SK-N-SH (cell line): Measurements from ENCODE around the gene KEL. TPM values are rescaled to one million over a fixed set of nuclear protein-coding genes. Genes with fewer than 3 reads are reported as not detected.

Experiments used
- CTCF ChIA-PET: fragments of 300-600, 350-600 bp; formaldehyde crosslinking; extraction: SDS; loops from one replicate; lab custom pipeline; 2021; lab: Yijun Ruan, JAX
- POLR2A ChIA-PET: fragments of 350-600 bp; sonication (Branson Sonifier 250); formaldehyde crosslinking; extraction: SDS; loops from one replicate; lab custom pipeline; 2020; ENCODE audit warnings: antibody characterized with exemption, inconsistent platforms; lab: Yijun Ruan, JAX
- DNase-seq: peaks from one replicate; pipeline ENCODE4 v3.0.0; 2012
- H2AFZ ChIP-seq: fragments of 200-600 bp; sonication (generic); 2 replicates; pipeline ENCODE4 v1.8.1; 2016; ENCODE audit warnings: antibody characterized with exemption, mild to moderate bottlenecking, low read depth
- H3F3A ChIP-seq: fragments of 200-600 bp; sonication (generic); replicated peaks from 2 replicates; pipeline ENCODE3; 2016; ENCODE audit warnings: antibody characterized with exemption, mild to moderate bottlenecking; ENCODE audit not compliant: insufficient read depth
- H3K27ac ChIP-seq, 2 experiments: fragments of 200-500 bp in 1 of 2; fragments of 200-600 bp in 1 of 2; sonication (Bioruptor generic) in 1 of 2; sonication (generic), shearing (Covaris generic) in 1 of 2; 2 replicates each; pipeline versions ENCODE4 v1.5.1 to v1.6.1; 2014 to 2016; ENCODE audit warnings: low read depth in 2 of 2, inconsistent platforms in 1 of 2, low read length in 1 of 2, mild to moderate bottlenecking in 1 of 2, mixed read lengths in 1 of 2
- H3K27me3 ChIP-seq: fragments of 200-600 bp; sonication (generic), shearing (Covaris generic); 2 replicates; pipeline ENCODE4 v1.6.1; 2016; ENCODE audit warnings: mixed run types; ENCODE audit not compliant: insufficient read depth
- H3K36me3 ChIP-seq, 2 experiments: fragments of 200-500 bp in 1 of 2; fragments of 200-600 bp in 1 of 2; sonication (Bioruptor generic) in 1 of 2; sonication (generic) in 1 of 2; replicated peaks in 1 of 2; 2 replicates each; pipeline versions ENCODE3 to v1.5.1; 2014 to 2016; ENCODE audit warnings: low read length in 1 of 2, mild to moderate bottlenecking in 1 of 2; ENCODE audit not compliant: insufficient read depth in 2 of 2, control insufficient read depth in 1 of 2
- H3K4me1 ChIP-seq, 2 experiments: fragments of 200-500 bp in 1 of 2; fragments of 200-600 bp in 1 of 2; sonication (Bioruptor generic) in 1 of 2; sonication (generic), shearing (Covaris generic) in 1 of 2; 2 replicates each; pipeline versions ENCODE4 v1.5.1 to v1.6.1; 2014 to 2016; ENCODE audit warnings: low read depth in 1 of 2, low read length in 1 of 2, mixed run types in 1 of 2; ENCODE audit not compliant: insufficient read depth in 2 of 2, control insufficient read depth in 1 of 2
- H3K4me2 ChIP-seq: fragments of 200-600 bp; sonication (generic), shearing (Covaris generic); 2 replicates; pipeline ENCODE4 v1.6.1; 2017; ENCODE audit warnings: mixed run types
- H3K4me3 ChIP-seq, 2 experiments: fragments of 200-500 bp in 1 of 2; fragments of 200-600 bp in 1 of 2; sonication (Bioruptor generic) in 1 of 2; sonication (generic), shearing (Covaris generic) in 1 of 2; 2 replicates each; pipeline versions ENCODE4 v1.5.1 to v1.8.1; 2014 to 2016; ENCODE audit warnings: low read depth in 2 of 2, inconsistent platforms in 1 of 2, low read length in 1 of 2, mild to moderate bottlenecking in 1 of 2, mixed read lengths in 1 of 2, moderate library complexity in 1 of 2
- H3K79me2 ChIP-seq: fragments of 200-600 bp; sonication (generic); 2 replicates; pipeline ENCODE4 v1.8.1; 2017; ENCODE audit warnings: mild to moderate bottlenecking; ENCODE audit not compliant: insufficient read depth
- H3K9ac ChIP-seq: fragments of 200-600 bp; sonication (generic); 2 replicates; pipeline ENCODE4 v1.6.1; 2017; ENCODE audit warnings: mixed run types
- H3K9me2 ChIP-seq: fragments of 200-600 bp; sonication (generic); 2 replicates; pipeline ENCODE4 v1.6.1; 2017; ENCODE audit warnings: mixed run types
- H3K9me3 ChIP-seq: fragments of 200-600 bp; sonication (generic); 2 replicates; pipeline ENCODE4 v1.6.1; 2017; ENCODE audit warnings: mixed run types, mild to moderate bottlenecking, moderate library complexity
- H4K20me1 ChIP-seq: fragments of 200-600 bp; sonication (generic); 2 replicates; pipeline ENCODE4 v1.6.1; 2017; ENCODE audit warnings: mild to moderate bottlenecking, mixed run types; ENCODE audit not compliant: insufficient read depth
- EZH2phosphoT487 ChIP-seq: fragments of 200-600 bp; sonication (generic); IDR thresholded peaks from 2 replicates; pipeline ENCODE4 v1.6.1; 2017; ENCODE audit warnings: low read depth, mixed run types, mild to moderate bottlenecking, antibody characterized with exemption, moderate library complexity, borderline replicate concordance
- FOXJ3 ChIP-seq: sonication (generic); formaldehyde crosslinking; IDR thresholded peaks from 2 replicates; pipeline ENCODE4 v1.5.1; 2020; ENCODE audit warnings: mild to moderate bottlenecking, missing genetic modification reagents
- FOXM1 ChIP-seq: IDR thresholded peaks from 2 replicates; pipeline ENCODE4 v1.4.0; 2012; ENCODE audit warnings: low read depth, mild to moderate bottlenecking
- GATA2 ChIP-seq: sonication (generic); formaldehyde crosslinking; IDR thresholded peaks from 2 replicates; pipeline ENCODE4 v1.5.0; 2020; ENCODE audit warnings: mild to moderate bottlenecking, missing genetic modification reagents
- MEF2A ChIP-seq: IDR thresholded peaks from 2 replicates; pipeline ENCODE4 v1.4.0; 2012; ENCODE audit warnings: low read depth, borderline replicate concordance
- MXI1 ChIP-seq: IDR thresholded peaks from 2 replicates; pipeline ENCODE4 v1.6.1; 2012; ENCODE audit warnings: mild to moderate bottlenecking, low read depth, low read length, improper control_type of control experiment
- NRF1 ChIP-seq: IDR thresholded peaks from 2 replicates; pipeline ENCODE4 v1.6.1; 2012; ENCODE audit warnings: low read depth, mild to moderate bottlenecking, low read length
- POLR2AphosphoS5 ChIP-seq: IDR thresholded peaks from 2 replicates; pipeline ENCODE4 v1.6.1; 2012; ENCODE audit warnings: low read depth, low read length
- REST ChIP-seq: IDR thresholded peaks from 2 replicates; pipeline ENCODE4 v1.6.1; 2012; ENCODE audit warnings: mild to moderate bottlenecking, low read depth, low read length, moderate library complexity
- RFX5 ChIP-seq: IDR thresholded peaks from 2 replicates; pipeline ENCODE4 v1.6.1; 2012; ENCODE audit warnings: mild to moderate bottlenecking, improper control_type of control experiment, low read length
- RXRA ChIP-seq: IDR thresholded peaks from 2 replicates; pipeline ENCODE4 v1.4.0; 2012; ENCODE audit warnings: low read depth, mild to moderate bottlenecking, borderline replicate concordance
- SIN3A ChIP-seq: IDR thresholded peaks from 2 replicates; pipeline ENCODE4 v1.6.1; 2012; ENCODE audit warnings: low read depth, mild to moderate bottlenecking, low read length, moderate library complexity, borderline replicate concordance
- SMC3 ChIP-seq: IDR thresholded peaks from 2 replicates; pipeline ENCODE4 v1.6.1; 2012; ENCODE audit warnings: low read depth, low read length, improper control_type of control experiment
- TAF1 ChIP-seq: IDR thresholded peaks from 2 replicates; pipeline ENCODE4 v1.6.1; 2012; ENCODE audit warnings: low read depth, mild to moderate bottlenecking, low read length, moderate library complexity, borderline replicate concordance
- TCF12 ChIP-seq: IDR thresholded peaks from 2 replicates; pipeline ENCODE4 v1.4.0; 2012
- USF1 ChIP-seq: IDR thresholded peaks from 2 replicates; pipeline ENCODE4 v1.4.0; 2012; ENCODE audit warnings: low read depth, borderline replicate concordance
- YY1 ChIP-seq: IDR thresholded peaks from 2 replicates; pipeline ENCODE4 v1.4.0; 2012; ENCODE audit warnings: low read depth, mild to moderate bottlenecking
- WGBS: methylation state at CpG from one replicate; pipeline ENCODE4 v1.1.6; 2017; ENCODE audit warnings: low lambda C conversion rate; 5-methylcytosine and 5-hydroxymethylcytosine counted together
- polyA plus RNA-seq, 3 experiments: library from polyadenylated mRNA; depleted of rRNA; stranded (reverse); fragments of >200 nt; gene quantifications; 2 replicates each; pipeline ENCODE4 v1.2.3, GENCODE V29; 2012

The KEL gene
- polyA plus RNA-seq, 1 of the 3 experiments (the other 2 are of a cell fraction), result 0.05 TPM

GRCh38 chr7:142968229-142968628 lies 6.1 kb upstream of the KEL start:
- H3K9ac ChIP-seq, result no peak overlapping the region
- no peaks in the 10 kb centered on the region for H3K79me2 ChIP-seq
- WGBS, result 6% methylated on average over 4 of the region's 4 CpGs
- ChIA-PET POLR2A (no interaction called here), CTCF (interaction anchor here (1.3 kb wide), 1 partner anchor 40 kb away, joined by 4 read pairs; no protein-coding TSS in a partner anchor)
- H3K27ac ChIP-seq, result no peak overlapping the region
- no peak overlapping the region for H3K4me2 ChIP-seq
- H3K4me1 ChIP-seq, result no peaks in the 10 kb centered on the region
- H3K9me3 ChIP-seq, result no peaks in the 10 kb centered on the region
- H3F3A ChIP-seq, result no peaks in the 10 kb centered on the region
- H2AFZ ChIP-seq, result no peak overlapping the region
- no peaks in the 10 kb centered on the region for H3K36me3 ChIP-seq
- H3K4me3 ChIP-seq, result no peak overlapping the region
- no peaks in the 10 kb centered on the region for H4K20me1 ChIP-seq
- DNase-seq, result no peak
- H3K9me2 ChIP-seq, result no peaks in the 10 kb centered on the region
- peaks cover 7% of the 10 kb centered on the region; the same call in 1 of the 2 replicates for H3K27me3 ChIP-seq
- TF ChIP-seq FOXM1 (no peak), NRF1 (no peak), MEF2A (no peak), RFX5 (no peak), SIN3A (no peak), EZH2phosphoT487 (no peak), USF1 (no peak), GATA2 (CRISPR knock-in tag) (no peak), POLR2AphosphoS5 (no peak), FOXJ3 (CRISPR knock-in tag) (no peak), TCF12 (no peak), RXRA (no peak), MXI1 (no peak), SMC3 (no peak), REST (no peak), TAF1 (no peak), YY1 (no peak)
- TF ChIP-seq, all 33 proteins: peak for 0
